ENCODE results near the gene CENPH. TPM values are rescaled to one million over a fixed set of nuclear protein-coding genes. Genes with fewer than 3 reads are reported as not detected.

Gene CENPH
- total RNA-seq, 1 experiment from 2014 or later = 45.7 TPM

- Histone ChIP-seq H3K27me3 (ENCODE audit: insufficient read depth, low read depth) (no peaks in the 10 kb centered on the region), H2AFZ (no peak overlapping the region), H3K4me2 (no peak overlapping the region), H3K4me1 (replicated peaks; ENCODE audit: insufficient read depth) (peaks cover 8% of the 10 kb centered on the region; the same call in 1 of the 2 replicates), H3K36me3 (ENCODE audit: low read depth) (no peaks in the 10 kb centered on the region), H3K4me3 (no peak overlapping the region), H3F3A (ENCODE audit: insufficient read depth, low read depth) (peaks cover 15% of the 10 kb centered on the region; the same call in 1 of the 2 replicates), H4K20me1 (ENCODE audit: insufficient read depth) (no peaks in the 10 kb centered on the region), H3K9me3 (ENCODE audit: insufficient read depth, low read depth) (peaks cover 5% of the 10 kb centered on the region; the same call in 1 of the 2 replicates), H3K79me2 (ENCODE audit: low read depth) (peaks cover 12% of the 10 kb centered on the region; the same call in 1 of the 2 replicates), H3K27ac (no peak overlapping the region), H3K9me2 (ENCODE audit: insufficient read depth) (no peaks in the 10 kb centered on the region)
- intact Hi-C loops (cut with micrococcal nuclease; ENCODE audit: unreplicated experiment) = no loop called here
- ChIA-PET CTCF (no interaction called here), POLR2A (ENCODE audit: unreplicated experiment) (no interaction called here)
- DNase-seq = no peak
- TF ChIP-seq, protein P1, sequence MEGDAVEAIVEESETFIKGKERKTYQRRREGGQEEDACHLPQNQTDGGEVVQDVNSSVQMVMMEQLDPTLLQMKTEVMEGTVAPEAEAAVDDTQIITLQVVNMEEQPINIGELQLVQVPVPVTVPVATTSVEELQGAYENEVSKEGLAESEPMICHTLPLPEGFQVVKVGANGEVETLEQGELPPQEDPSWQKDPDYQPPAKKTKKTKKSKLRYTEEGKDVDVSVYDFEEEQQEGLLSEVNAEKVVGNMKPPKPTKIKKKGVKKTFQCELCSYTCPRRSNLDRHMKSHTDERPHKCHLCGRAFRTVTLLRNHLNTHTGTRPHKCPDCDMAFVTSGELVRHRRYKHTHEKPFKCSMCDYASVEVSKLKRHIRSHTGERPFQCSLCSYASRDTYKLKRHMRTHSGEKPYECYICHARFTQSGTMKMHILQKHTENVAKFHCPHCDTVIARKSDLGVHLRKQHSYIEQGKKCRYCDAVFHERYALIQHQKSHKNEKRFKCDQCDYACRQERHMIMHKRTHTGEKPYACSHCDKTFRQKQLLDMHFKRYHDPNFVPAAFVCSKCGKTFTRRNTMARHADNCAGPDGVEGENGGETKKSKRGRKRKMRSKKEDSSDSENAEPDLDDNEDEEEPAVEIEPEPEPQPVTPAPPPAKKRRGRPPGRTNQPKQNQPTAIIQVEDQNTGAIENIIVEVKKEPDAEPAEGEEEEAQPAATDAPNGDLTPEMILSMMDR (conservative IDR thresholded peaks at IDR 0.05) = no peak
- no peak for TF ChIP-seq EZH2 (IDR thresholded peaks at IDR 0.05; ENCODE audit: low read depth)
- BruUV-seq (replicated peaks) = no TSS peak
These were observed 4.8 kb upstream of the CENPH start for GRCh38 chr5:69184621-69185020.

DNA sequence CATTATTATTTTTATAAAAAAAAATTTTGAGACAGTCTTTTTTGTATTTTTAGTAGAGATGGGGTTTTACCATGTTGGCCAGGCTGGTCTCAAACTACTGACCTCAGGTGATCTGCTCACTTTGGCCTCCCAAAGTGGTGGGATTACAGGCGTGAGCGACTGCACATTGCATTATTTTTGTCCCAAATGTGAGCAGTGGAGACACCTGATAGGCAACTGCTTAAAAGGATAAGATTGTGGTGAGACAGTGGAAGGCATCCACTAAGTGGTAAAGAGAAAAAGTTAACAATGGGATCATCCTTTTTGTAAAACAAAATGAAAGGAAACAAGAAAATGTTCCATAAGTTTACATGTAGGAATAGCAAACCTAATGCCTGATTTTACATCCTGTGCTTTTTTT, 2.0 kb upstream of the CENPH start:
- Histone ChIP-seq H3K27me3 (ENCODE audit: insufficient read depth, low read depth) (no peaks in the 10 kb centered on the region), H3K4me1 (replicated peaks; ENCODE audit: insufficient read depth) (peaks cover 15% of the 10 kb centered on the region; the same call in 1 of the 2 replicates), H3K79me2 (ENCODE audit: low read depth) (peaks cover 20% of the 10 kb centered on the region; the same call in 1 of the 2 replicates), H3K36me3 (ENCODE audit: low read depth) (peaks cover 6% of the 10 kb centered on the region; the same call in 1 of the 2 replicates), H3K4me2 (no peak overlapping the region), H4K20me1 (ENCODE audit: insufficient read depth) (no peaks in the 10 kb centered on the region), H3K9me2 (ENCODE audit: insufficient read depth) (no peaks in the 10 kb centered on the region), H2AFZ (no peak overlapping the region), H3K27ac (no peak overlapping the region), H3K4me3 (no peak overlapping the region), H3F3A (ENCODE audit: insufficient read depth, low read depth) (peaks cover 18% of the 10 kb centered on the region; the same call in 1 of the 2 replicates), H3K9me3 (ENCODE audit: insufficient read depth, low read depth) (no peaks in the 10 kb centered on the region)
- no peak for DNase-seq
- intact Hi-C loops (cut with micrococcal nuclease; ENCODE audit: unreplicated experiment) = no loop called here
- BruUV-seq (replicated peaks) = no TSS peak
- TF ChIP-seq, protein P1 (conservative IDR thresholded peaks at IDR 0.05) = no peak
- TF ChIP-seq EZH2 (IDR thresholded peaks at IDR 0.05; ENCODE audit: low read depth) = no peak
- CTCF ChIA-PET = interaction anchor here (0.7 kb wide), 1 partner anchor 901 kb away, joined by 3 read pairs; no protein-coding TSS in a partner anchor
- POLR2A ChIA-PET (ENCODE audit: unreplicated experiment) = no interaction called here

DNA sequence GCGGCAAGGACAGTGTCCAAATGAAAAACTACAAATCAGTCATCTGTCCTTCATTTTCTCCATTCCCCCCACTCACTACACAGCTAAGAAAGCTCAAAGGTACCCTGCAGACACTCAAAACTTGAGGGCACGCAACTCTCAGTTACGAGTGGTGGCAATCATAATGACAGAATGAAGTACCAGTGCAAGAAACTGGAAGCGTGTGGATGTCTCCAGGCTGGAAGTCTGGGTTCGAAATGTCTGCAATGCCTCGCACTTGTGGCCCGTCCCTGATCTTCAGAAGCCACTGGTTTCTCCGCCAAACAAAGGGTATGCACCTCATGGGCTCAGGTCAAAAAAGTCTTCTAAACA, 597 bp upstream of the CENPH start:
- no peaks in the 10 kb centered on the region for H3K9me3 ChIP-seq (ENCODE audit: insufficient read depth, low read depth)
- H3K27ac ChIP-seq = 0 out of 2 replicates have a peak overlapping the region, but pooled peaks have one; percentile 57
- H4K20me1 ChIP-seq (ENCODE audit: insufficient read depth) = no peaks in the 10 kb centered on the region
- peaks cover 6% of the 10 kb centered on the region; the same call in 1 of the 2 replicates for H3K36me3 ChIP-seq (ENCODE audit: low read depth)
- no TSS peak for BruUV-seq (replicated peaks)
- H2AFZ ChIP-seq = peak overlapping the region; percentile 94
- no peaks in the 10 kb centered on the region for H3K27me3 ChIP-seq (ENCODE audit: insufficient read depth, low read depth)
- POLR2A ChIA-PET (ENCODE audit: unreplicated experiment) = interaction anchor here (0.6 to 0.7 kb wide), 2 partner anchors 46 to 162 kb away, joined by 3 to 18 read pairs; partner anchors contain the start of gene CDK7
- CTCF ChIA-PET = no interaction called here
- peaks cover 18% of the 10 kb centered on the region; the same call in 1 of the 2 replicates for H3F3A ChIP-seq (ENCODE audit: insufficient read depth, low read depth)
- no peak for DNase-seq
- H3K9me2 ChIP-seq (ENCODE audit: insufficient read depth) = no peaks in the 10 kb centered on the region
- intact Hi-C loops (cut with micrococcal nuclease; ENCODE audit: unreplicated experiment) = loop anchor here (2.0 kb wide), 1 partner anchor 142 kb away; no protein-coding TSS in a partner anchor
- peak overlapping the region; percentile 89 for H3K4me2 ChIP-seq
- TF ChIP-seq, protein P1 (conservative IDR thresholded peaks at IDR 0.05) = no peak
- no peak for TF ChIP-seq EZH2 (IDR thresholded peaks at IDR 0.05; ENCODE audit: low read depth)
- H3K4me1 ChIP-seq (replicated peaks; ENCODE audit: insufficient read depth) = peaks cover 15% of the 10 kb centered on the region; the same call in 1 of the 2 replicates
- peaks cover 20% of the 10 kb centered on the region; the same call in 1 of the 2 replicates for H3K79me2 ChIP-seq (ENCODE audit: low read depth)
- peak overlapping the region; percentile 64 for H3K4me3 ChIP-seq

Data from PC-9 (cell line).